ENCODE measurements around the gene CA4. TPM values are rescaled to one million over a fixed set of nuclear protein-coding genes. Genes with fewer than 3 reads are reported as not detected.

The CA4 gene
- total RNA-seq, 1 experiment from 2014 or later = not detected

DNA sequence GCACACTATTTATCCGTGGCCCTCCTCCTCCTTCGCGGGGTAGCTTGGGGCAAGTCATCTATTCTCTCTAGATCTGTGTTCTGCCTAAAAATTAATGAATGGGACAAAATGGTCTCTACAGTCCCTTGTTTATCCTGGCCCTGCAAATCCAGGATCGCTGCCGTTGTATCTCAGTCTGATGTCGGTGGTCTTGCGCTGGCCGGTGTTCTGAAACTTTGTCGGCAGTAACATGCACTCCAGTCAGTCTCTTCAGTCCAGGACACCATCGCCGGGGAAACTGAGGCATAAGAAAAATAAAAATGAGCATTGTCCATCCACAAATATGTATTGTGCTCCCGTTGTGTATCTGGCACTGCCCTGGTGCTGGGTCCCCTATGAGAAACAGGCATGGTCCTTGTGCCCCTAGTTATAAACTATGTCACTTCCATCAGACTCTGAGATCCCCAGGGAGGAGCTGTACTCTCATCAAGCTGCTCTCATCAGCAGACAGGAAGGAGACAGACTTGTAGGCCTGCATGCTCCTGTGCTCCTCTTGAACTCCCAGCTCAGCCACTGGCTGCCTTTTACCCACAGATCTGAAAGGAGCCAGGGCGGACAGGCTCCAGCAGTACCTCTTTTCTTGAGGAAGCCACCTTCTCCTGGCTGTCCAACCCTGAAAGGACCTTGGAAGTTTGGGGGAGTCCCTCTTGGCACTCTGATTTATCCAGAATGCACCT is 13.7 kb upstream of the CA4 start:
- Histone ChIP-seq H3K4me2 (ENCODE audit: low read depth, low read length, poor library complexity, severe bottlenecking) (no peak overlapping the region), H3K4me3 (ENCODE audit: low read length) (no peak overlapping the region)

DNA sequence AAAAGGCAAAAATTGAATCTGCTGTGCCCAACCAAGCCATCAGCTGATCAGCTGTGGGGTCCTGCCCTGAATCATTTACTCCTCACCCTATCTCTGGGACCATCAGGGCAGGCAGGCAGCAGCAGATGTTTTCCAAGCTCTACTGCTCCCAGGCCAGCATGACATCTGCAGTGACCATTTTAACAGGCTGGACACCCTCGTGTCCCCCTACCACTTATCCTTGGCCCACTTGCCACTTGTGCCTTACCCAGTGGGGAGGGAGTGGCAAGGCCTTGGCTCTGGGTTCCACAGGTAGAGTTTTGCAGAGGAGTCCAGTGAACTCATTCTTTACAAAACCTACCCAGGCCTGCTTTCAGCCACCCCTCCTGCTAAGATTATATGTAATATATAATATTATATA is 12.0 kb upstream of the CA4 start:
- Histone ChIP-seq H3K27ac (ENCODE audit: low read length) (no peak overlapping the region), H3K4me1 (ENCODE audit: low read length) (peaks cover 18% of the 10 kb centered on the region), H3K4me3 (ENCODE audit: low read length) (no peak overlapping the region), H3K79me2 (ENCODE audit: low read length) (no peaks in the 10 kb centered on the region), H3K9me3 (ENCODE audit: low read length) (no peaks in the 10 kb centered on the region), H2AFZ (ENCODE audit: low read length) (no peak overlapping the region), H3K4me2 (ENCODE audit: low read depth, low read length, poor library complexity, severe bottlenecking) (no peak overlapping the region), H3K36me3 (ENCODE audit: insufficient read depth, low read length) (no peaks in the 10 kb centered on the region), H3K9ac (ENCODE audit: low read length) (no peak overlapping the region), H3K27me3 (ENCODE audit: low read length) (no peaks in the 10 kb centered on the region), H3K9me2 (replicated peaks; ENCODE audit: insufficient read depth, low read length) (no peaks in the 10 kb centered on the region), H4K20me1 (ENCODE audit: insufficient read depth, low read depth, low read length) (no peaks in the 10 kb centered on the region)
- DNase-seq = no peak

More for the DNA sequence above, 13.7 kb upstream of the CA4 start:
- Histone ChIP-seq H3K36me3 (ENCODE audit: insufficient read depth, low read length) (no peaks in the 10 kb centered on the region), H4K20me1 (ENCODE audit: insufficient read depth, low read depth, low read length) (no peaks in the 10 kb centered on the region), H3K27me3 (ENCODE audit: low read length) (no peaks in the 10 kb centered on the region), H3K79me2 (ENCODE audit: low read length) (no peaks in the 10 kb centered on the region), H2AFZ (ENCODE audit: low read length) (no peak overlapping the region), H3K4me1 (ENCODE audit: low read length) (peaks cover 12% of the 10 kb centered on the region), H3K9ac (ENCODE audit: low read length) (no peak overlapping the region), H3K27ac (ENCODE audit: low read length) (no peak overlapping the region), H3K9me3 (ENCODE audit: low read length) (no peaks in the 10 kb centered on the region), H3K9me2 (replicated peaks; ENCODE audit: insufficient read depth, low read length) (no peaks in the 10 kb centered on the region)
- DNase-seq = peak; percentile 54

DNA sequence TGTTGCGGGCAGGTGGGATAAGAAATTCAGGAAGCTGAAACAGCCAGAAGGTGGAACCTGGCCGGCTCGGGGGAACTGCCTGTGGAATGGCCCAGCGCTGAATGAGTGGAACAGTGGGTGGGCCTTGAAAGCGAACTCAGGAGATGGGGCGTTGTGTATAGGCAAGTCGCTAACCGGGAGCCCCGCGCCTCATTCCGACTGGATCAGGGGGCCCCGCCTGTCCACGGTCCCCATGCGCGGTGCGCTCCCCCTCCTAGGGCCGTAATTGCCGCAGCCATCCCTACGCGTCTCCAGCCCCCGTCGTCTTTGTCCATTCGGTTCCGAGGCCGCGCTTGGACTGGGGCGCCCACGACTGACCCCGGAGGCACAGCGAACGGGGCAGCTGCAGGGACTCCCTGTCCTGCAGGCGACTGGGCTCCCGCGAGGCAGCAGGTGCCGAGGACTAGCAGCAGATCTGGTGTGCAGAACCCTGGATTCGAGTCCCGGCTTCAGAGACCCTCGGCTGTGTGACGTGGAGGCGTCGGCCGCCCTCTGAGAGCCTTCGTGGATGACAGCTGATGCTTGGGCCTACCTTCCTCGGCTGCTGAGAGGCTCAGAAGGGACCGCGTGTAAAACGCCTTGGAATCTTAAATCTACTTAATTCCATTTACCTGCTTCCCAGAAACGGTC is 10.9 kb upstream of the CA4 start:
- Histone ChIP-seq H3K79me2 (ENCODE audit: low read length) (no peaks in the 10 kb centered on the region), H3K4me2 (ENCODE audit: low read depth, low read length, poor library complexity, severe bottlenecking) (no peak overlapping the region), H3K9me3 (ENCODE audit: low read length) (no peaks in the 10 kb centered on the region), H3K36me3 (ENCODE audit: insufficient read depth, low read length) (no peaks in the 10 kb centered on the region), H3K27me3 (ENCODE audit: low read length) (no peaks in the 10 kb centered on the region), H3K9ac (ENCODE audit: low read length) (no peak overlapping the region), H3K9me2 (replicated peaks; ENCODE audit: insufficient read depth, low read length) (no peaks in the 10 kb centered on the region), H2AFZ (ENCODE audit: low read length) (no peak overlapping the region), H3K27ac (ENCODE audit: low read length) (no peak overlapping the region), H3K4me1 (ENCODE audit: low read length) (peaks cover 23% of the 10 kb centered on the region), H4K20me1 (ENCODE audit: insufficient read depth, low read depth, low read length) (no peaks in the 10 kb centered on the region), H3K4me3 (ENCODE audit: low read length) (no peak overlapping the region)
- no peak for DNase-seq

DNA sequence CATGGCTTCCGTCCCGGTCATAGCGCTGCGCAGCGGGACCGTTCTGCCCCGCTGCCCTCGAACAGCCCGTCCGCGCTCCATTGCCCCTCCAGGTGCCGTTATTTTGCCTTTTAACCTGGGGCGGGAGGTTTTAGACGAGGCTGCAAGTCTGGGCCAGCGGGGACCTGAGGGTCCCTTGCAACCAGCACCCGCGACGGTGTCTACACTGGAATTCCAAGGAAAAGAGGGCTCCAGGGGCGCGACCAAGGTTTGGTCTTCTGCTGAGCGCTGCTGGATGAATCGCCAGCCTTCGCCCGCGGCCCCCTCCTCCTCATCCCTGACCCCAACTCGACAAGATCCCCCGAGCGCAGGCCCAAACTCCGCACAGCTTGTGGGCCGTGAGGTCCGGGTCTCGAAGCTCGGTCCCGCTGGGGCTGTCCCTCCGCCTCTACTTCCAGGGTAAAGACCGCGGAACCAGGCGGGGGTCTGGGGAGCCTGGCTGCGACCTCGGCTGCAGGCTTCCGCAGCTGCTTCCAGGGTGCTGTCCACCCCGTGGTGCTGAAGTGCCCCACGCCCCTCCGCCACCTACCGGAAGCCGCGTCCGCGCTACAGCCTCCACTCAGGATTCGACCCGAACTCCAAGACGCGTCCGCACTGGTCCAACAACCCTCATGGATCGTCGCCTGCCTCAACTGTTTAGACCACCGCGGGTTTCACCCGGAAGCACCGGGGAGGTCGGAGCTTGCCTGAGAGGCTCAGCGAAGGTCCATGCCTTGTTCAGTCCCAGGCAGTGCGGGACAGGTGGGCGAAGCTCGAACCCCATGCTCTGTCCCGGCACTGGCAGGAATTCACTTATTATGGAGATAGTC is 10.1 kb upstream of the CA4 start:
- Histone ChIP-seq H3K36me3 (ENCODE audit: insufficient read depth, low read length) (no peaks in the 10 kb centered on the region), H4K20me1 (ENCODE audit: insufficient read depth, low read depth, low read length) (no peaks in the 10 kb centered on the region), H3K27ac (ENCODE audit: low read length) (no peak overlapping the region), H3K4me2 (ENCODE audit: low read depth, low read length, poor library complexity, severe bottlenecking) (no peak overlapping the region), H3K27me3 (ENCODE audit: low read length) (no peaks in the 10 kb centered on the region), H3K9me2 (replicated peaks; ENCODE audit: insufficient read depth, low read length) (no peaks in the 10 kb centered on the region), H3K4me1 (ENCODE audit: low read length) (peaks cover 20% of the 10 kb centered on the region), H3K9ac (ENCODE audit: low read length) (no peak overlapping the region), H2AFZ (ENCODE audit: low read length) (no peak overlapping the region), H3K9me3 (ENCODE audit: low read length) (no peaks in the 10 kb centered on the region), H3K4me3 (ENCODE audit: low read length) (no peak overlapping the region), H3K79me2 (ENCODE audit: low read length) (no peaks in the 10 kb centered on the region)
- no peak for DNase-seq

DNA sequence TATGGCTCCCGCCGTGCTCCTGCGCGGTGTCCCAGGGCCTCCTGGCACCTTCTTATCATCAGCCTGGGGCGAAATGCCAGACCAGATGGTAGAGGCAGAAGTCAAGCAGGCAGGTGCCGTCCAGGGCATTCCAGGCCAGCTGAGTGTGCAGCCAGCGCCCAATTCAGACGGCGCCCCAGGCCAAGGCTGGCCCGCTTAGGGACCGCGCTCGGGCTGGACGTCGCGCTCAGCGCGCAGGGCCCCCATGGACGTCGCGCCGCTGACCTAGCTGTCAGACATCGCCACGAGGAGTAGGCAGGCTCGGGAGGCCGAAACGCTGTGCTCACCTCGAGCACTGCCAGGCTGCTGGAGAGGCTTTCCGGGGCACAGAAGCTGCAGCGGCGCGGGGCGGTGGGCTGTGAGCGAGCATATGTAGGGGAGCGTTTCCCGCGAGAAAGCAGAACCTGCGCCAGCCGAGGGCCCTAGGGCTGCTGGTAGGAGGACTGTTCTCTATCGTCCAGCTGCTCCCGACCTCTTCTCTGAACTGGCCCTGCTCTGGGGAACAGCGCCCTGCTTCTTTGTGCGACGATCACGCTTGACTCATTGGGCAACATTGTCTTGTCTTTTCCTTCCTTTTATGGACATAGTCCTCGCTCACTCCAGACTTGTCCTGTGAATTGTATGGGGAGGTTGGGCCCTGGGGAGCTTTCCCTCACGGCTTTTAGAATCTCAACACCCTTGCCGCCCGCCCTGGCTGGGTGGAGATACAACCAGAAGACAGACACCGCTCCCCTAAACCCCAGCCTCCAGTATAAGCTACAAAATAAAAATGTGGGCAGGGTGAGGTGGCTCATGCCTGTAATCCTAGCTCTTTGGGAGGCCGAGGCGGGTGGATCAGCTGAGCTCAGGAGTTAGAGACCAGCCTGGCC is 8.4 kb upstream of the CA4 start:
- no peak for DNase-seq
- Histone ChIP-seq H2AFZ (ENCODE audit: low read length) (no peak overlapping the region), H3K4me3 (ENCODE audit: low read length) (no peak overlapping the region), H3K27ac (ENCODE audit: low read length) (no peak overlapping the region), H3K4me1 (ENCODE audit: low read length) (peaks cover 14% of the 10 kb centered on the region), H3K9me2 (replicated peaks; ENCODE audit: insufficient read depth, low read length) (no peaks in the 10 kb centered on the region), H3K4me2 (ENCODE audit: low read depth, low read length, poor library complexity, severe bottlenecking) (no peak overlapping the region), H3K27me3 (ENCODE audit: low read length) (no peaks in the 10 kb centered on the region), H4K20me1 (ENCODE audit: insufficient read depth, low read depth, low read length) (no peaks in the 10 kb centered on the region), H3K9me3 (ENCODE audit: low read length) (no peaks in the 10 kb centered on the region), H3K79me2 (ENCODE audit: low read length) (no peaks in the 10 kb centered on the region), H3K9ac (ENCODE audit: low read length) (no peak overlapping the region), H3K36me3 (ENCODE audit: insufficient read depth, low read length) (no peaks in the 10 kb centered on the region)

DNA sequence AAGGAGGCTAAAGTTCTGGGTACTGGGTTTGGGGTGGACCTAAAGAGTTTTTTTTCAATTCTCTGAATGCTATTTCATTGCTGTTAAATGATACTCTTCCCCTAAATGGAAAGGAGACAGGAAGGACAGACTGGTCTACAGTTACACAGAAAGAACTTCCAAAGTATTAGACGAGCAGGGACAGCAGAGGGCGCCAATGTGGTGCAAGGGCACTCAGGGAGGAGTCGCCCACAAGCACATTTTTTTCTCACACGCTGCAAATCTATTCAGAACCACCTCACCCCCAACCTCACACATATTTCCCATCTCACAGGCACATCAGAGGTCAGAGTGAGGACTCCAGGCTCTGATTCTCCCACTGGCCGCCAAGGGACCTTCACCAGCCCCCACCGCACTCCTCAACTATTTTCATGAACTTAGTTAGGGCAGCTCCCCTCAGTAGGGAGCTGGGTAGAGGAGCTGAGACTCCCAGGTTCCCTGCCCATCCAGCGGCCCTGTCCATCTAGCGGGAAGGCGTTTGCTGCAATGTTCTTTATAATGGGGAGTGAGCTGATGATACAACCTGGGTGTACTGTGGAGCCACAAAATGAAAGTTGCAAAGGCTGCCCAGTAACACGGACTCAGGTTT is 6.8 kb upstream of the CA4 start:
- Histone ChIP-seq H3K27ac (ENCODE audit: low read length) (no peak overlapping the region), H3K9me3 (ENCODE audit: low read length) (no peaks in the 10 kb centered on the region), H2AFZ (ENCODE audit: low read length) (peak overlapping the region; percentile 82), H3K4me3 (ENCODE audit: low read length) (no peak overlapping the region), H3K9ac (ENCODE audit: low read length) (peak overlapping the region; percentile 31; the same call in 1 of the 2 replicates), H3K79me2 (ENCODE audit: low read length) (no peaks in the 10 kb centered on the region), H3K36me3 (ENCODE audit: insufficient read depth, low read length) (no peaks in the 10 kb centered on the region), H3K4me1 (ENCODE audit: low read length) (peaks cover 12% of the 10 kb centered on the region), H3K4me2 (ENCODE audit: low read depth, low read length, poor library complexity, severe bottlenecking) (peak overlapping the region; percentile 44), H3K27me3 (ENCODE audit: low read length) (no peaks in the 10 kb centered on the region), H3K9me2 (replicated peaks; ENCODE audit: insufficient read depth, low read length) (no peaks in the 10 kb centered on the region), H4K20me1 (ENCODE audit: insufficient read depth, low read depth, low read length) (no peaks in the 10 kb centered on the region)
- DNase-seq = peak; percentile 93

DNA sequence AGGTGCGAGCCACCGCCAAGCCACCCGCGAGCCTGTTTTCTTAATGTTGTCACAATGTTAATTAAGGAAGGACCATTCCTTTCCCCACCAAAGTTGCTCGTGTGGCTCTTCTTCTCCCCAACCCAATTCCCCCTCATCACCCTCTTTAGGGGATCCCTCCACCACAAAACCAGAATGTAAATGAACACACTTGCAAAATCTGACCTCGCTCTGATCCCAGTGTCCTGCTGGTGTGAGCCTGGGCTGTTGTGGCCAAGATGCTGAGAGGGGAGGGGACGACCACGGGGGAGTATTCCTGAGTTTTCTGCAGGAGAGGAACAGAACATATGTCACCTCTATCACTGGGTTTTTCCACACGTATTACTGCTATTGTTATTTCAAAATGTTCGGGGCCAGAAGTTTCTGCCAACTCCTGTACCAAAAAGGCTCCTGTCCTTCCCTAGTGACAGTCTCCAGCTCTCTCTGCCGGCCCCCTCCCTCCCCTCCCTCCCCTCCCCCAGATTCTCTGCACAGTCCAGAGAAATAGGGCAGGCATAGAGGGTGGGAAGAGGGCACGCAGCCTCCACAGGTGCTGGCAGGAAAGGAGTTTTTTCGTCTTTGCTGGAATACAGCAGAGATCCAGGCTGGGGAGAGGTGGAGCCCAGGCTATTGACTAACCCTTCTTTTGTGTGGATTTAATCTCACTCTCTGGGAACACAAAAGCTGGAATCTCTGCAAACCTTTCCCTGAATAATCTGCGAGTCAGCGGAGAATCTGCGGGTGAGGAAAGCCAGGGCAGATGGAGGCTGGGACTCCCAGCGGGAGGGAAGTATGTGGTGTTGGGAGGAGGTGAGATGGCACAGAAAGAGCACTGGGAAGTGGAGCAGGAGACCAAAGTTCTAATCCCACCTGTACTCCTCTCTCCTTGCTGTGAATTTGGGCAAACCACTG is 4.5 kb upstream of the CA4 start:
- no peaks in the 10 kb centered on the region for H3K36me3 ChIP-seq (ENCODE audit: insufficient read depth, low read length)
- no peaks in the 10 kb centered on the region for H3K27me3 ChIP-seq (ENCODE audit: low read length)
- DNase-seq = no peak
- no peaks in the 10 kb centered on the region for H3K9me2 ChIP-seq (replicated peaks; ENCODE audit: insufficient read depth, low read length)
- no peaks in the 10 kb centered on the region for H3K79me2 ChIP-seq (ENCODE audit: low read length)
- H3K27ac ChIP-seq (ENCODE audit: low read length) = no peak overlapping the region
- H3K4me3 ChIP-seq (ENCODE audit: low read length) = no peak overlapping the region
- H3K4me2 ChIP-seq (ENCODE audit: low read depth, low read length, poor library complexity, severe bottlenecking) = no peak overlapping the region
- no peaks in the 10 kb centered on the region for H3K9me3 ChIP-seq (ENCODE audit: low read length)
- no peaks in the 10 kb centered on the region for H4K20me1 ChIP-seq (ENCODE audit: insufficient read depth, low read depth, low read length)
- H2AFZ ChIP-seq (ENCODE audit: low read length) = no peak overlapping the region
- H3K9ac ChIP-seq (ENCODE audit: low read length) = no peak overlapping the region
- peaks cover 12% of the 10 kb centered on the region for H3K4me1 ChIP-seq (ENCODE audit: low read length)
